HuH-7.5 (cell line): ENCODE results near the gene FBXO34.
"Not testable (repeated sequence)": the region's sequence is repeated elsewhere in the genome, so short reads cannot be mapped to it uniquely, and the experiment has no call there.

Experiments used
- DNase-seq: peaks from one replicate; pipeline ENCODE4 v3.0.0; 2011; ENCODE audit warnings: low spot score

The FBXO34 gene

GRCh38 chr14:55309761-55310365, 38.6 kb downstream of the FBXO34 start:
- DNase-seq = no peak

DNA sequence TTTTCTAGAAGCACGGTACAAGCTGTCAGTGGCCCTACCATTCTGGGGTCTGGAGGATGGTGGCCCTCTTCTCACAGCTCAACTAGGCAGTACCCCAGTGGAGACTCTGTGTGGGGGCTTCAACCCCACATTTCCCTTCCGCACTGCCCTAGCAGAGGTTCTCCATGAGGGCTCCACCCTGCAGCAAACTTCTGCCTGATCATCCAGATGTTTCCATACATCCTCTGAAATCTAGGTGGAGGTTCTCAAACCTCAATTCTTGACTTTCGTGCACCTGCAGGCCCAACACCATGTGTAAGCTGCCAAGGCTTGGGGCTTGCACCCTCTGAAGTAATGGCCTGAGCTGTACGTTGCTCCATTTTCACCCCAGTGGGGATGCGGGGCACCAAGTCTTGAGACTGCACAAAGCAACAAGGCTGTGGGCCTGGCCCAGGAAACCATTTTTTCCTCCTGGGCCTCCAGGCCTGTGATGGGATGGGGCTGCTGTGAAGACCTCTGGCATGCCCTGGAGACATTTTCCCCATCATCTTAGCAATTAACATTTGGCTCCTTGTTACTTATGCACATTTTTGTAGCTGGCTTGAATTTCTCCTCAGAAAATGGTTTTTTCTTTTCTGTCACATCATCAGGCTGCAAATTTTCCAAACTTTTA, 41.3 kb downstream of the FBXO34 start:
- DNase-seq = not testable (repeated sequence)

- DNase-seq = no peak
Observed at GRCh38 chr14:55313480-55313879, 42.3 kb downstream of the FBXO34 start.

DNA sequence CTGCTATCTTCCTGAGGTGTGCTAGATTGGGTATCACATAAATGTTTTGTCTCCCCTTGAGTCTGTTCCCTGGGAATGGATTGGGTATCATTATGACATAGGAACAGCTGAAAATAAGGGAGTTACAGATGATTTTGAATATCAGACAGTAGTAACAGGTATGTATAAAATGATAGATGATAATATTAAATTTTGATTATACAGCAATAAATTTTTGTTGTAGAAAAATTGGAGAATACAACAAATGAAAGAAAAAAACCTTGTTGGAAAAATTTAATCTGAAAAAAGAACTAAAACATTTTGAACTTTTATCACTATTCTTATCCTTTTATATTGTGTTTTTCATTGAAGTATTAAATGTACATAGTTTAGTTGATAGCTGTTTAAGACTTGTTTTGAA, 43.2 kb downstream of the FBXO34 start:
- no peak for DNase-seq

DNA sequence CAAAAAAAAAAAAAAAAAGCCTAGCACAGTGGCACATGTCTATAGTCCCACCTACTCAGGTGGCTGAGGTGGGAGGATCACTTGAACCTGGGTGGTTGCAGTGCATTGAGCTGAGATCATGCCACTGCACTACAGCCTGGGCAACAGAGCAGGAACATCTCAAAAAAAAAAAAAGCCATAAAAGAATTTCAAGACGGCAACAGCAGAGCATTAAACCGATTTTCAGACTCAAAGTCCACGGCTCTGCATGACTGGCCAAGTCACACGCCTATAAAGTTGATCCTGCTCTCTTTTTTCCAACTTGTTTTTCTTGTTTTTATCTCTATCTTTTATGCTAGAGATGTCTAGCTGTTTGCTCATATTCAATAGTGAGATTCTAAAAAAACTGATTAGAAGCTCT, 45.3 kb downstream of the FBXO34 start:
- DNase-seq = no peak

GRCh38 chr14:55317542-55318306, 46.5 kb downstream of the FBXO34 start:
- DNase-seq = no peak

- DNase-seq = no peak
Observed at GRCh38 chr14:55318694-55319093, 47.5 kb downstream of the FBXO34 start.

DNA sequence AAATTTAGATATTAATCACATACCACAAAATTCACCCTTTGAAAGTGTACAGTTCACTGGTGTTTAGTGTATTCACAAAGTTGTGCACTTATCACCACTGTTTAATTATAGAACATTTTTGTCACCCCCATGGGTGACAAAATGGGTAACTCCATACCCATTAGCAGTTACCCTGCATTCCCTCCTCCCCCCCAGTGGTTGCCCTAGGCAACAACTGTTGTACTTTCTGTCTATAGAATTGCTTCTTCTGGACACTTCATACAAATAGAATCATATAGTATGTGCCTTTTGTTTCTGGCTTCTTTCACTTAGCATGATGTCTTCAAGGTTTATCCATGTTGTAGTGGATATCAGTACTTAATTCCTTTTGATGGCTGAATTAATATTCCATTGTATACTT, 52.7 kb downstream of the FBXO34 start:
- DNase-seq = no peak

GRCh38 chr14:55324812-55325211, 53.6 kb downstream of the FBXO34 start:
- DNase-seq = no peak

GRCh38 chr14:55327179-55327578, 56.0 kb downstream of the FBXO34 start:
- no peak for DNase-seq

- DNase-seq = no peak
Observed at GRCh38 chr14:55328317-55328716, 57.1 kb downstream of the FBXO34 start.

DNA sequence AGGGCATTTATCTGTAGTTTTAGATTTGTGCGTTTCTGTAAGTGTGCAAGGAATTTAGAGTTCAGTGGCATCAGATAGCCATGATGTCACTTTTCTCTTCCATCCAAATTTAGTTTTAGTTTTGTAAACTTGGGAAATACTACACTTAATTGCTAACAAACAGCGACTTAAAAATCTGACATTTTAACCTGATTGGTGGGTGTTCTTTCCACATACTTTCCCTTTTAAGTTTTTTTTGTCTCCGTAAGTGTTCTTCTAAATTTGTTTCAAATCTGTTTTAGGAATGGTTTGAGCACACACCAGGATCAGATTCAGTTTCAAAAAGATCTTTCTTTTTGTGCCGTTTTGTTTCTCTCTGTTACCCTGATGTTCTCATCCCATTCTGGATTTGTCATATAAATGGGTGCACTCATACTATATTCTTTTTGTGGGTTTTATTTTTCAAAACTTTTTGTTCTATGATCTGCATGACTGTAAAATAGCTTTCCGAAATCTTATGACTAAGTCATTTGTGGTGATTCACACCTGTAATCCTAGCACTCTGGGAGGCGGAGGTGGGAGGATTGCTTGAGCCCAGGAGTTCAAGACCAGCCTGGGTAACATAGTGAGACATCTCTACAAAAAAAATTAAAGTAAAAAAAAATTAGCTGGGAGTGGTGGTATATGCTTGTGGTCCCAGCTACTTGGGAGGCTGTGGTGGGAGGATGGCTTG, 58.9 kb downstream of the FBXO34 start:
- no peak for DNase-seq

DNA sequence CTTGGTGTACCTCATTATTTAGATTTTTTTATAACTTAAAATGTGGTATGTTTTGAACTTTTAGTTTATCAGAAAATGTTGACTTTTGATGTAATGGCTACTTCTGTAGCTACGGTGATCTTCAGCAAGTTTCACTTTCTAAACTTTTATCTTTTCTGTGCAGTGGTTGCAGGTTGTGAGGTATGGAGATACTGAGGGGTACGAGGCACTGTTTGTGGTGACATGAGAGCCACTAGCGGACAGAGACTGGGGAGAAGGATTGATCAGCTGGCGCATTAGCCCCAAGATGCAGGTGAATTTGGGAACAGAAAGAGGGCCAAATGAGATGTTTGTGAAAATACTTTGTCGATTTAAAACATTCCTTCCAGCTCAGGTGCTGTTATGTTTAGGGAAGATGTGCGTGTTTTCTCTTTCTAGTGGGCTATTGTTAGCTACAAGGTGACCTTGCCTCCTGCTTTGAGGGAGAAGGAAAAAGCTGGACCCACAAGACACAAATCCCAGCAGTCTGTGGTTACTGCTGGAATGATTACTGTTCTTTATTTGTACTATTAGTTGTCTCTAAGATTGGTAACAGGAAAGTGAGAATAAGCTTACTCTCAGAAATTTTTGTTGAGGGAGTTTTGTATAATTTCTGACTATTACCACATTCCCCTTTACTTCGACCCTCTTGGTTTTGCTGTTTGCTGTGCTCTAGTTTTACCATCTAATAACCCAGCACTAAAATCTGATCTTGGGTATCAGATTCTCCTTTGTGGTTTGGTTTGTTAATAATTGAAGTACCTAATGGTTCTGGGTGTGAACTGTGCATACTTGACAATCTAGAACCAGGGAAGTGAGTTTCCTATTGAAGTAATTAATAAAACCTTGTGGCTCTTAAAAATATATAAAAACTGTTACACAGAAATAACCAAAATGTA, 61.7 kb downstream of the FBXO34 start:
- no peak for DNase-seq

DNA sequence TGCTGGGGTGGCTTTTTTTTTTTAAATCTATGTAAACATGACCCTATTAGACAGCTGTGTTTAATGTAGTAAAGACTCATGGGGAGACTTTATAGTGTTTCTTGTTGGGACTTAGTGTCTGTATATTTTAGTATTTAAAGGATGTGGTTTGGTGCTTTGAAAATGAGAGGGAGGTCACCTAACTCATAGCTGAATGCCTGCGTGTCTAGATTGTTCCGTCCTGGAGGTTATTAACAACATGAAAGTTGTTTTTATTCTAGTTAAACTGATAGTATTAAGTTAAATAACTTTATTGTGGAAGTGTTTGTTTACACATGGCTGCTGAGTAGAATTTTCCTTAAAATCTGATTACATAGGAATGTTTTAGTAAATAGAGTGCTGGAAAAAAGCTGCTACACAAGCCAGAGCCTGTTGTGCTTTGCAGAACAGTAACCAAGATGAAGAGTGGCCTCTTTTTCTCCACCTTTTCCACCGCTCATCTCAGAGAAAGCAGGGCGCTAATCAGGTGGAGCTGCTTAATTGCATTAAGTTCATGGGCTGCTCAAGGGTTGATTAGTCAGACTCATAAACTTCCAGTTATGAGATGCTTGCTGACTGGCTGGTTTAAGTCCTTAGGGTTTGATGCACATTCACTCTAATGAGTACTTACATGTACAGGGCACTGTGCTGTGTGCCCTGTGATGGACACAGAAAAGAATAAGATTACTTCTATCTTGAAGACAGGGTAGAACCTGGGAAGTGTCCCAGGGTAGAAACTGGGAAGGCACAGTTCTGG, 62.7 kb downstream of the FBXO34 start:
- DNase-seq = no peak

GRCh38 chr14:55336162-55336561, 64.9 kb downstream of the FBXO34 start:
- DNase-seq = no peak

GRCh38 chr14:55336691-55337090, 65.5 kb downstream of the FBXO34 start:
- no peak for DNase-seq

DNA sequence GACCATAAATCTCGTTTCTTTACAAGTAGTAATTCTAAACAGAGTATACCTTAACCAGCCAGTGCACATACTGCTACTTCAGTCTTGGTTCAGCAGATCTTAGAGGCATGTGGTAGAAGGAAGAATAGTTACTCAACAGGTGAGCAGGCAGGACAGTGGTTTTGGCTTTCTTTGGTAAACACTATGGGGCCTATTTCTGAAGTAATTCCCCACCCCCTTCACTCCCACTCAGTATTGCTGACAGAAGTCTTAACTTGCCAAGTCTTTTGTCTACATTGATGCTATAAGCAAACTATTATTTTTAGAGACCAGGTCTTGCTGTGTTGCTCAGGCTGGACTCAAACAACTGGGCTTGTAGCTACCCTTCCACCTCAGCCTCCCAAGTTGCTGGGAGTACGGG, 68.5 kb downstream of the FBXO34 start:
- no peak for DNase-seq

DNA sequence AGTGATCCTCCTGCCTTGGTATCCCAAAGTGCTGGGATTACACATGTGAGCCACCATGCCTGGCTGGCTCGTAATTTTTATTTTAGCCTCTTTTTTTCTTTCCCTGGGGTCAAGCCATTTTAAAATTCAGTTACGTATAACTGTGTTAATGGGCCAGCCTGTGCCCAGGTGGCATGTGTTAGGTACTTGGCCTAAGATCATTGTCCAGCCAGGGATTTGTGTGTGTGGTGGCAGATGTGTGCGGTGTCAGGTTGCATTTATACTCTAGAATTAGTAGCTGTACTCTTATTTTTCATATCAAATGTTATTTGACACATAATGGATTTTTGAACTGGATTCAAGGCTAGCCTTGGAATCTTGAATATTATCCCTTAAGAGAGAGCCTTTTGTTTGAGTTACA, 69.3 kb downstream of the FBXO34 start:
- no peak for DNase-seq

DNA sequence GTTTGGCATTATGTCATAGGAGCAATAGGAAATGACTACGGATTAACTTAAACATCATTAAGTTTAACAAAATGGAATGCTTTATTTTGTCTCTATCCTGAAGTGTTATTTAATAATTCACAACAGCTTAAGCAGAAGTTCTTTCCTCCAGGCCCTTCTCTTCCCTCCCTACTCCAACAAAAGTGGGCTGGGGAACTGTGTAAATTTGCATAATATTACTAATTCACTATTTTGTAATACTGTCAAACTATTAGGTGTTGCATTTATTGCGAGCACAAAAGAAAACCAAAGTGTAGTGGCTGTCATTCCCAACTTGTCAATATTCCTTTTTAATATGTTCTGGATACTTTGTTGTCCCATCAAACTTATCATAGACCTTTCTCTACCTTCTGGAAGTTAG, 70.6 kb downstream of the FBXO34 start:
- DNase-seq = no peak

DNA sequence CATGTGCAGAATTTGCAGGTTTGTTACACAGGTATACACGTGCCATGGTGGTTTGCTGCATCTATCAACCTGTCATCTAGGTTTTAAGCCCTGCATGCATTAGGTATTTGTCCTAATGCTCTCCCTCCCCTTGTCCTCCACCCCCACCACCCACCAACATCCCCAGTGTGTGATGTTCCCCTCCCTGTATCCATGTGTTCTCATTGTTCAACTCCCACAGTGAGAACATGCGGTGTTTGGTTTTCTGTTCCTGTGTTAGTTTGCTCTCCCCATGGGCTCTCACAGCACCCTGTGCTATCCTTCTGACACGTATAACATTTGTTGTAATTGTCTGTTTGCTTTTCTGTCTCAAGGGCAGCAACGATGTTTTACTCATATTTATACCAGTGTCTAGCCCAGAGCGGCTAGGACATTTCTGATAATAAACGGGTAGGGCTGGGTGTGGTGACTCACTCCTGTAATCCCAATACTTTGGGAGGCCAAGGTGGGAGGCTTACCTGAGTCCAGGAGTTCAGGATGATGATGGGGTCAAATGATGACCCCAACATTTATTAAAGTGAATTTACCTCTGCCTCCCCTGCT, 73.5 kb downstream of the FBXO34 start:
- not testable (repeated sequence) for DNase-seq

DNA sequence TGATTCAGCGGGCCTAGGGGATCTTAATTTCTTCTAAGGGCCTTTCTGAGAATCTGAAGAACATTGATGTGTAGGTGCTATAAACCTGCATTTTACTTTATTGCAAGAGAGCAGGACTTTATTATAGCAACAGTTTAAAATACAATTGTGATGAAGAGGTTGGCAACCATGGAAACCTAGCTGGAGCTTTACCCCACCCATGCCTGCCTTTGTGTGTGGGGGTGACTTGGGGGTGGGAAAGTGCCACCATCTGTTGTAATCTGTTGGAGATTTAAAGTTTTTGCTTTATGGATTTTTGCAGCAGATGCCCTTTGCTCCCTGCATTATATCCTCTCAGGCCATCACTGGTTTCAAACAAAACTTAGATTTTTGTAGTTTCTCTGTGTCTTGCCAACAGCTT, 75.8 kb downstream of the FBXO34 start:
- DNase-seq = no peak
